K562 (cell line): ENCODE results near the gene SFSWAP. TPM values are rescaled to one million over a fixed set of nuclear protein-coding genes. Genes with fewer than 3 reads are reported as not detected.

Experiments
- ATAC-seq: fragments of 200-7000 bp; cut with Tn5 transposase; 3 replicates; pipeline ENCODE4 v1.9.1; 2020; ENCODE audit warnings: moderate library complexity
- BruUV-seq: library from RNA; stranded (reverse); fragments of 400-500 nt; replicated peaks from 2 replicates; lab custom pipeline; 2021; lab: Mats Ljungman, UMichigan
- CTCF ChIA-PET: fragments of 300-600 bp; formaldehyde crosslinking; extraction: SDS; loops from one replicate; lab custom pipeline; 2021; ENCODE audit warnings: low intra/inter-chr PET ratio; lab: Yijun Ruan, JAX
- POLR2A ChIA-PET: fragments of 300-600, 350-650 bp; sonication (Branson Sonifier 250); formaldehyde crosslinking; extraction: SDS; loops from one replicate; lab custom pipeline; 2021; ENCODE audit warnings: antibody characterized with exemption, inconsistent platforms; lab: Yijun Ruan, JAX
- DNase-seq, 4 experiments: peaks; one replicate each; pipeline versions ENCODE4 v3.0.0 to v3.0.0-alpha.2; 2011 to 2018; ENCODE audit warnings: low spot score in 3 of 4, mixed read lengths in 3 of 4; ENCODE audit errors: extremely low read depth in 1 of 4
- FAIRE-seq: peaks from 2 replicates; lab custom pipeline; 2011; peaks lifted over from hg19 to GRCh38; lab: Jason Lieb, UNC
- H2AFZ ChIP-seq: 2 replicates; pipeline ENCODE4 v1.6.0; 2011; ENCODE audit warnings: low read depth, low read length, control low read depth, inconsistent platforms
- H3K27ac ChIP-seq: fragments of 200-600 bp; 3 replicates; pipeline ENCODE4 v1.8.0; 2011; ENCODE audit warnings: low read depth, mild to moderate bottlenecking, control low read depth, inconsistent platforms, low read length, moderate library complexity, mixed read lengths; ENCODE audit errors: extremely low read depth
- H3K27me3 ChIP-seq, 2 experiments: fragments of 300-600 bp in 1 of 2; 2 replicates in 1 of 2; 3 replicates in 1 of 2; pipeline versions ENCODE4 v1.6.0 to v1.8.0; 2011; ENCODE audit warnings: inconsistent platforms in 2 of 2, low read length in 2 of 2, mild to moderate bottlenecking in 1 of 2, mixed read lengths in 1 of 2, moderate library complexity in 1 of 2; ENCODE audit not compliant: control insufficient read depth in 2 of 2, insufficient read depth in 2 of 2
- H3K36me3 ChIP-seq: fragments of 300-600 bp; 3 replicates; pipeline ENCODE4 v1.8.0; 2011; ENCODE audit warnings: mild to moderate bottlenecking, low read length, inconsistent platforms; ENCODE audit not compliant: control insufficient read depth, insufficient read depth
- H3K4me1 ChIP-seq, 2 experiments: fragments of 200-600 bp in 1 of 2; replicated peaks in 1 of 2; 2 replicates in 1 of 2; 3 replicates in 1 of 2; pipeline versions ENCODE4 v1.5.1 to v1.8.0; 2011; ENCODE audit warnings: inconsistent platforms in 2 of 2, low read length in 2 of 2, mild to moderate bottlenecking in 1 of 2, mixed read lengths in 1 of 2, moderate library complexity in 1 of 2; ENCODE audit not compliant: control insufficient read depth in 2 of 2, insufficient read depth in 2 of 2
- H3K4me2 ChIP-seq: 2 replicates; pipeline ENCODE4 v1.6.1; 2011; ENCODE audit warnings: low read length, control low read depth, inconsistent platforms, mixed read lengths; ENCODE audit not compliant: insufficient read depth
- H3K4me3 ChIP-seq: fragments of 200-600 bp; sonication (generic), shearing (Covaris generic); 2 replicates; pipeline ENCODE4 v1.5.1; 2016; ENCODE audit warnings: control low read depth, inconsistent platforms
- H3K79me2 ChIP-seq: fragments of 200-600 bp; 3 replicates; pipeline ENCODE4 v1.8.0; 2011; ENCODE audit warnings: low read length, inconsistent platforms; ENCODE audit not compliant: control insufficient read depth, insufficient read depth
- H3K9ac ChIP-seq, 2 experiments: 2 replicates each; pipeline versions ENCODE4 v1.6.0 to v1.6.1; 2011; ENCODE audit warnings: low read depth in 2 of 2, low read length in 2 of 2, control low read depth in 1 of 2, inconsistent platforms in 1 of 2, mild to moderate bottlenecking in 1 of 2, mixed read lengths in 1 of 2; ENCODE audit not compliant: insufficient read depth in 1 of 2
- H3K9me1 ChIP-seq: one replicate; pipeline ENCODE4 v1.6.0; 2011; ENCODE audit warnings: inconsistent platforms, mild to moderate bottlenecking, low read length, moderate library complexity; ENCODE audit not compliant: control insufficient read depth, insufficient read depth
- H3K9me3 ChIP-seq: replicated peaks from 2 replicates; pipeline ENCODE4 v1.5.1; 2011; ENCODE audit warnings: low read depth, low read length, inconsistent platforms; ENCODE audit not compliant: control insufficient read depth, insufficient read depth
- H4K20me1 ChIP-seq: replicated peaks from 2 replicates; pipeline ENCODE4 v1.6.1; 2011; ENCODE audit warnings: low read length, inconsistent platforms, mixed read lengths; ENCODE audit not compliant: control insufficient read depth, insufficient read depth
- ARID2 ChIP-seq: fragments of 450-650 bp; IDR thresholded peaks from 2 replicates; pipeline ENCODE4 v1.6.1; 2017; ENCODE audit warnings: antibody characterized with exemption, mild to moderate bottlenecking
- ELK1 ChIP-seq: sonication (generic); formaldehyde crosslinking; IDR thresholded peaks from 2 replicates; pipeline ENCODE4 v1.8.1; 2022; ENCODE audit warnings: missing genetic modification reagents
- POLR2G ChIP-seq: fragments of 200-400 bp; formaldehyde crosslinking; IDR thresholded peaks from 2 replicates; pipeline ENCODE4 v1.6.1; 2017; ENCODE audit warnings: low read depth, mild to moderate bottlenecking, antibody characterized with exemption, low read length, moderate library complexity
- ZBTB34 ChIP-seq: fragments of 250-450 bp; sonication (Bioruptor Pico); IDR thresholded peaks from 2 replicates; pipeline ENCODE4 v1.8.0; 2021; ENCODE audit warnings: mild to moderate bottlenecking, moderate library complexity
- WGBS: fragments of 100-300 bp; shearing (Covaris generic); methylation state at CpG from one replicate; pipeline ENCODE4 v1.1.6; 2016; ENCODE audit warnings: low coverage, mixed read lengths; ENCODE audit not compliant: insufficient coverage; ENCODE audit errors: missing lambda C conversion rate; 5-methylcytosine and 5-hydroxymethylcytosine counted together
- in situ Hi-C: fragments of 300-500 bp; cut with MboI; formaldehyde crosslinking; loops from 4 replicates; pipeline ENCODE4 v1.15.0; 2018; ENCODE audit warnings: inconsistent platforms, mixed read lengths
- intact Hi-C: fragments of 100-400 bp; cut with micrococcal nuclease; formaldehyde crosslinking; loops from 2 replicates; pipeline ENCODE4 v1.14.2; 2022
- polyA plus RNA-seq, 8 experiments: library from polyadenylated mRNA; depleted of rRNA in 4 of 8; stranded (reverse) in 5 of 8; unstranded in 3 of 8; fragments of >200 nt; fragmentation: Nextera tagmentation in 2 of 8; fragmentation: Illumina TruSeq in 1 of 8; extraction: Ambion mirVana in 2 of 8; extraction: Trizol in 1 of 8; gene quantifications; 2 replicates each; pipeline versions ENCODE4 v1.2.1 to v1.2.3, GENCODE V29; 2011 to 2014; ENCODE audit warnings: inconsistent platforms in 1 of 8, missing spikeins in 1 of 8
- total RNA-seq, 7 experiments: library from RNA; depleted of rRNA in 6 of 7; stranded (reverse); fragments of >200 nt in 6 of 7; fragmentation: Illumina TruSeq in 2 of 7; extraction: Trizol in 2 of 7; gene quantifications; 2 replicates each; pipeline versions ENCODE4 v1.2.1 to v1.2.3, GENCODE V29; 2011 to 2021; ENCODE audit warnings: low replicate concordance in 1 of 7
- TF ChIP-seq, protein P1 (sequence below), 2 experiments: fragments of 200-800 bp in 1 of 2; sonication (Bioruptor generic) in 1 of 2; sonication (generic) in 1 of 2; formaldehyde crosslinking in 1 of 2; IDR thresholded peaks in 1 of 2; conservative IDR thresholded peaks in 1 of 2; 2 replicates each; pipeline versions ENCODE4 v1.5.0 to v1.6.1; 2016 to 2020; ENCODE audit warnings: missing compliant biosample characterization in 1 of 2, missing genetic modification characterization in 1 of 2, missing genetic modification reagents in 1 of 2

Gene SFSWAP
- total and polyA plus RNA-seq, 9 of the 15 experiments (the other 6 are each of a cell fraction or from before 2014, with no cell fraction given): 2.4 to 60.4 (median 32.6) TPM

- Histone ChIP-seq H3K27ac (no peak overlapping the region), H3K36me3 (peaks cover 84% of the 10 kb centered on the region), H3K27me3 (no peaks in the 10 kb centered on the region), H2AFZ (no peak overlapping the region), H3K4me2 (no peak overlapping the region), H3K9me3 (no peaks in the 10 kb centered on the region), H3K4me3 (no peak overlapping the region), H4K20me1 (no peaks in the 10 kb centered on the region), H3K9me1 (peaks cover under 1% of the 10 kb centered on the region), H3K4me1 (peaks cover 0 to 6% of the 10 kb centered on the region in 2 experiments; a peak in 3 of 5 replicates), H3K9ac (no peak overlapping the region), H3K79me2 (no peaks in the 10 kb centered on the region)
- no TSS peak for BruUV-seq
- ChIA-PET CTCF (no interaction called here), POLR2A (interaction anchor here (1.2 kb wide), 1 partner anchor 231 kb away, joined by 3 read pairs; no protein-coding TSS in a partner anchor)
- intact Hi-C loops: no loop called here
- 97% methylated on average over 14 of the region's 17 CpGs for WGBS
- TF ChIP-seq, protein P1, sequence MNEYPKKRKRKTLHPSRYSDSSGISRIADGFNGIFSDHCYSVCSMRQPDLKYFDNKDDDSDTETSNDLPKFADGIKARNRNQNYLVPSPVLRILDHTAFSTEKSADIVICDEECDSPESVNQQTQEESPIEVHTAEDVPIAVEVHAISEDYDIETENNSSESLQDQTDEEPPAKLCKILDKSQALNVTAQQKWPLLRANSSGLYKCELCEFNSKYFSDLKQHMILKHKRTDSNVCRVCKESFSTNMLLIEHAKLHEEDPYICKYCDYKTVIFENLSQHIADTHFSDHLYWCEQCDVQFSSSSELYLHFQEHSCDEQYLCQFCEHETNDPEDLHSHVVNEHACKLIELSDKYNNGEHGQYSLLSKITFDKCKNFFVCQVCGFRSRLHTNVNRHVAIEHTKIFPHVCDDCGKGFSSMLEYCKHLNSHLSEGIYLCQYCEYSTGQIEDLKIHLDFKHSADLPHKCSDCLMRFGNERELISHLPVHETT (CRISPR knock-in tag; conservative IDR thresholded peaks at IDR 0.05 in 1 of 2, IDR thresholded peaks at IDR 0.05 in 1 of 2): no peak
- TF ChIP-seq ZBTB34 (CRISPR knock-in tag) (no peak), ELK1 (CRISPR knock-in tag) (no peak), ARID2 (no peak), POLR2G (peak; percentile 34; the same call in 1 of the 2 replicates)
- ATAC-seq: no peak
- FAIRE-seq: no peak
- in situ Hi-C loops: no loop called here
- no peak for DNase-seq
Observed at GRCh38 chr12:131787143-131787660, 76.3 kb downstream of the SFSWAP start.
